GM12865 (cell line): ENCODE results near the gene UBE3C.

Experiments used
- DNase-seq: peaks from one replicate; pipeline ENCODE4 v3.0.0; 2010; ENCODE audit warnings: low read depth
- H3K4me3 ChIP-seq: 2 replicates; pipeline ENCODE4 v1.5.1; 2011; ENCODE audit warnings: mild to moderate bottlenecking, low read depth, low read length, control low read depth
- TF ChIP-seq, protein P1 (sequence below): IDR thresholded peaks from 2 replicates; pipeline ENCODE4 v1.5.1; 2011; ENCODE audit warnings: low read length, control low read depth, low read depth, inconsistent platforms; ENCODE audit not compliant: insufficient read depth; ENCODE audit errors: missing control alignments

The UBE3C gene

DNA sequence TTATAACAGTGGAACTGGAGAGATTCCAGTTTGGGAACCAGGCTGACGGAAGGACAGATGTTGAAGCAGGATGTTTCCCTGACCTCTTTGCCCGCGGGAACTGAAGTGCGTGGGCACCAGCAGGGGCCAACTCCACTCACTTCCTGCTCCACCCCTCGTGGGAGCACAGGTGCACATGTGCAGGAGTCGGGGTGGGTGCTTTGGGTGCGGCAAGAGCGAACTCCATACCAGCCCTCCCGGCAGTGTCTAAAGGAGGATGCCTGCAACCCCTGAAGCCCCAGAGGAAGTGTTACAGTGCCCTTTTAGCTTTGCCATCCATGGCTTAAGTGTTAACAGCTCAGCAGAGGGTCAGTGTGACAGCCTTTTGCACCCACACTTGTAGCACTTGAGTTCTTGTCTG is 27.4 kb upstream of the UBE3C start:
- TF ChIP-seq, protein P1, sequence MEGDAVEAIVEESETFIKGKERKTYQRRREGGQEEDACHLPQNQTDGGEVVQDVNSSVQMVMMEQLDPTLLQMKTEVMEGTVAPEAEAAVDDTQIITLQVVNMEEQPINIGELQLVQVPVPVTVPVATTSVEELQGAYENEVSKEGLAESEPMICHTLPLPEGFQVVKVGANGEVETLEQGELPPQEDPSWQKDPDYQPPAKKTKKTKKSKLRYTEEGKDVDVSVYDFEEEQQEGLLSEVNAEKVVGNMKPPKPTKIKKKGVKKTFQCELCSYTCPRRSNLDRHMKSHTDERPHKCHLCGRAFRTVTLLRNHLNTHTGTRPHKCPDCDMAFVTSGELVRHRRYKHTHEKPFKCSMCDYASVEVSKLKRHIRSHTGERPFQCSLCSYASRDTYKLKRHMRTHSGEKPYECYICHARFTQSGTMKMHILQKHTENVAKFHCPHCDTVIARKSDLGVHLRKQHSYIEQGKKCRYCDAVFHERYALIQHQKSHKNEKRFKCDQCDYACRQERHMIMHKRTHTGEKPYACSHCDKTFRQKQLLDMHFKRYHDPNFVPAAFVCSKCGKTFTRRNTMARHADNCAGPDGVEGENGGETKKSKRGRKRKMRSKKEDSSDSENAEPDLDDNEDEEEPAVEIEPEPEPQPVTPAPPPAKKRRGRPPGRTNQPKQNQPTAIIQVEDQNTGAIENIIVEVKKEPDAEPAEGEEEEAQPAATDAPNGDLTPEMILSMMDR, result no peak
- no peak for DNase-seq
- no peak overlapping the region for H3K4me3 ChIP-seq

DNA sequence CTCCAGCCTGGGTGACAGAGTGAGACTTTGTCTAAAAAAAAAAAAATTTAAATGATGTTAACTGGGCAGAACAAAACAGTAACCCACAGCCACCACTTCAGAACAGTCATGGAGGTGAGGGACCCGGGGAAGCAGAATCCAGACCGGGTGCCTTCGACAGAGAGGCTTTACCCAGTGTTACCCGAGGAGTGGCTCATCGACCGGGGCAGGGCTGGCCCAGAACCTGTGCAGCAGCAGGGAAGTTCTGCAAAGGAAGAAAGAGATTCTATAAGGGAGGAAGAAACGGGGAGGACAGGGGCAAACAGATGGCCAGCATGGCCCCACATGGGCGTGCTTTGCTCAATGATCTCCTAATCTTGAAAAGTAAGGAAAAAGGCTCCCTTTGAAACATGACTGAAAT is 26.0 kb upstream of the UBE3C start:
- DNase-seq, result no peak
- no peak overlapping the region for H3K4me3 ChIP-seq
- TF ChIP-seq, protein P1, result no peak

DNA sequence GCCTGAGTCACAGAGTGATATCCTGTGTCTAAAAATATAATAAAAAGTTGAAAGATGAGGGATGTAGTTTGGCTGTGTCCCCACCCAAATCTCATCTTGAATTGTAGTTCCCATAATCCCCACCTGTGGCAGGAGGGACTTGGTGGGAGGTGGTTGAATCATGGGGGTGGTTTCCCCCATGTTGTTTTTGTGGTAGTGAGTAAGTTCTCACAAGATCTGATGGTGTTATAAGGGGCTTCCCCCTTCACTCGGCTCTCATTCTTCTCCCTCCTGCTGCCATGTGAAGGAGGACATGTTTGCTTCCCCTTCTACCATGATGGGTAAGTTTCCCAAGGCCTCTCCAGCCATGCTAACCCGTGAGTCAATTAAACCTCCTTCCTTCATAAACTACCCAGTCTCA is 25.1 kb upstream of the UBE3C start:
- TF ChIP-seq, protein P1, result no peak

DNA sequence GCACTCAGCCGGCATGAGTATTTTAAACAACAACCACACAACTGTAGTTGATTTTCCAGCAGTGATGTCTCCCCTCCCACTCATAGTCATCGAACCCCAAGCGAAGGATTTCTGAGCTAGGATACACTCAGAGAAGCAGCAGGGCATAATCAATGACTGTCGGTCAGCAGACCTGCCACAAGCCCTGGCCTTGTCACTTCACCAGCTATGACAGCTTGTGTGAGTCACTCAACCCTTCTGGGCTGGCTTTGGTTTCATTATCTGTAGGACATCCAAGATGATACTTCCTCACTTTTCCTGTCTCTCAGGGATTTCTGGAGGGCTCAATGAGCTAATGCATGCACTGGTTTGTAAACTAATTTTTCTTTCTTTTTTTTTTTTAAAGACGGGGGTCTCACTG is 22.0 kb upstream of the UBE3C start:
- H3K4me3 ChIP-seq, result no peak overlapping the region
- DNase-seq, result no peak
- TF ChIP-seq, protein P1, result no peak

More for the DNA sequence above, 25.1 kb upstream of the UBE3C start:
- peak; percentile 9 for DNase-seq
- no peak overlapping the region for H3K4me3 ChIP-seq

DNA sequence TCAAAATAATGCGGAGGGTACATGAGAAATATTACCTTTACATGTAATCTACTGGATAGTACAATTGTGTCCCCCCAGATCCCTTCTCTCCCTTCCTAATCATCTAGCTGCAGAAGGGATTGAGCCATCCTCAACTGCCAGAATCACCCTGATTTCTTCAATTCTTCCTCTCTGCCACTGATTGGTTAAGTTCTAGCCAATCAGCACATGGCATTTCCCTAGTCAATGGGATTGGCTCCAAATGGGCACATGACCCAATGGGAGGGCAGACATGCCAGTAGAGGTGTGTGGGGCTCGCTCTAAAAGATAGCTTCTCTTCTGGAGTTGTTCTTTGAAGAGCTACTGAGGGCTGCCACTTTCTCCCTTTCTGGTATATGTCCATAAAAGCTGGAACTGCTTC is 20.9 kb upstream of the UBE3C start:
- TF ChIP-seq, protein P1, result no peak

DNA sequence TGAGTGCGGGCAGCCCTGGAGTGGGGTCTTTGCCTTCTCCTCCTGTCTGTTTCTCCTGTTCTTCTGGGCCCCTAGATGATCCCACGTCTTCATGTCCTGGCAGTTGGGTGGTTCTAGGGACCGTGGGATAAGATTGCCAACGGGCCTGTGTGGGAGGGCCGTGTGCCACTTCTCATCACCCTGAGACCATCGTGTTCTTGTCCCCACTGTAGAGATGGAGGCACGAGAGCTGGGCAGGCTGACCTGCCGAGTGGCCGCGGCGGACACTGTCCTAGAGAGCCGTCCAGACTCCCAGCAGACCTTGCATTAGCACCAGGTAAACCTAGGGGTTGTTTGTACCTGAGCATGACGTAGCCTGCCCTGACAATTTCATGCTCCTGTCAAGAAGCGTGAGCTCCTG is 18.5 kb upstream of the UBE3C start:
- no peak for DNase-seq
- TF ChIP-seq, protein P1, result no peak
- H3K4me3 ChIP-seq, result no peak overlapping the region

More for the DNA sequence above, 20.9 kb upstream of the UBE3C start:
- H3K4me3 ChIP-seq, result no peak overlapping the region
- DNase-seq, result no peak

DNA sequence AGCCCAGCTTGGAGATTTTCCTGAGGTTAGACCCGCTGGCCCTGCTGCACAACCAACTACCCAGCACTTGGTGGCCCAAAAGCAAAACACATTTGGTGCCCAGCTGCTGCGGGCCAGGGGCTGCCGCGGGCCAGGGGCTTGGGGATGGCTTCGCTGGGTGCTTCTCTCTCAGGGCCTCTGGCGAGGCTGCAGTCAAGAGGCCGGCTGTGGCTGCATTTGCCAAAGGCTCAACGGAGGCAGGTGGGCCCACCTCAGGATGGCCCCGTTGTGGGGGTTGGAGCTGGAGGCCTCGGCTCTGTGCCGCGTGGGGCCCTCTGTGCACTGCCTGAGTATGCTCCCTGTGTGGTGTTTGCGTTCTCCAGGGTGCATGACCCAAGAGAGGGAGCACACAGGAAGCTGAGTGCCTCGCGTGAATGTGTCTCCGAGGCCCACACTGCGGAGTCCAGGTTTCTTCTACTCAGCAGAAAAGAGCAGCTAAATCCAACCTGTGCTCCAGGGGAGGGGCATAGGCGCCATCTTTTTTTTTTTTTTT is 17.5 kb upstream of the UBE3C start:
- no peak overlapping the region for H3K4me3 ChIP-seq
- TF ChIP-seq, protein P1, result no peak
- DNase-seq, result no peak
